ENCODE results near the gene CAPN10.
A peak's percentile ranks its signal among the peaks of the same experiment; 100 is the strongest.

Gene CAPN10

GRCh38 chr2:240637116-240637900 lies 50.8 kb downstream of the CAPN10 start:
- Mint-ChIP-seq H3K27me3 (ENCODE audit: low read depth, poor library complexity) (peaks cover 48% of the 10 kb centered on the region), H3K4me1 (no peaks in the 10 kb centered on the region), H3K4me3 (no peak overlapping the region), H3K9me3 (peaks cover 41% of the 10 kb centered on the region), H3K27ac (no peak overlapping the region), H3K36me3 (ENCODE audit: low read depth) (no peaks in the 10 kb centered on the region)
- no peak for DNase-seq
- no peak for TF ChIP-seq CTCF (IDR thresholded peaks at IDR 0.05)

GRCh38 chr2:240637901-240638345 lies 51.4 kb downstream of the CAPN10 start:
- Mint-ChIP-seq H3K9me3 (peaks cover 35% of the 10 kb centered on the region), H3K36me3 (ENCODE audit: low read depth) (no peaks in the 10 kb centered on the region), H3K27ac (no peak overlapping the region), H3K4me1 (no peaks in the 10 kb centered on the region), H3K4me3 (no peak overlapping the region), H3K27me3 (ENCODE audit: low read depth, poor library complexity) (peaks cover 48% of the 10 kb centered on the region)
- no peak for DNase-seq
- TF ChIP-seq CTCF (IDR thresholded peaks at IDR 0.05), result no peak

GRCh38 chr2:240638512-240639160 lies 52.1 kb downstream of the CAPN10 start:
- no peak for TF ChIP-seq CTCF (IDR thresholded peaks at IDR 0.05)
- Mint-ChIP-seq H3K36me3 (ENCODE audit: low read depth) (no peaks in the 10 kb centered on the region), H3K9me3 (peaks cover 28% of the 10 kb centered on the region), H3K4me3 (no peak overlapping the region), H3K27ac (no peak overlapping the region), H3K4me1 (peaks cover 5% of the 10 kb centered on the region), H3K27me3 (ENCODE audit: low read depth, poor library complexity) (peaks cover 51% of the 10 kb centered on the region)
- no peak for DNase-seq

- no peak for DNase-seq
- H3K9me3 Mint-ChIP-seq, result peaks cover 19% of the 10 kb centered on the region
- H3K4me1 Mint-ChIP-seq, result peaks cover 11% of the 10 kb centered on the region
- H3K27ac Mint-ChIP-seq, result no peak overlapping the region
- H3K4me3 Mint-ChIP-seq, result no peak overlapping the region
- H3K27me3 Mint-ChIP-seq (ENCODE audit: low read depth, poor library complexity), result peaks cover 60% of the 10 kb centered on the region
- TF ChIP-seq CTCF (IDR thresholded peaks at IDR 0.05), result no peak
- no peaks in the 10 kb centered on the region for H3K36me3 Mint-ChIP-seq (ENCODE audit: low read depth)
These were observed 53.0 kb downstream of the CAPN10 start for GRCh38 chr2:240639566-240639965.

- DNase-seq, result peak; percentile 74
- Mint-ChIP-seq H3K4me3 (no peak overlapping the region), H3K4me1 (peaks cover 11% of the 10 kb centered on the region), H3K9me3 (peaks cover 8% of the 10 kb centered on the region), H3K27ac (no peak overlapping the region), H3K27me3 (ENCODE audit: low read depth, poor library complexity) (peaks cover 66% of the 10 kb centered on the region), H3K36me3 (ENCODE audit: low read depth) (no peaks in the 10 kb centered on the region)
- peak; percentile 44 for TF ChIP-seq CTCF (IDR thresholded peaks at IDR 0.05)
These were observed 54.4 kb downstream of the CAPN10 start for GRCh38 chr2:240640939-240641338.
